Esophagus squamous epithelium (tissue), 5 donors: ENCODE measurements around the gene CD109. TPM values are rescaled to one million over a fixed set of nuclear protein-coding genes. Genes with fewer than 3 reads are reported as not detected.

Experiments
- DNase-seq: peaks from one replicate; lab custom pipeline; 2025; lab: John Stamatoyannopoulos, UW
- H3K27ac ChIP-seq, 4 donors: fragments of 200-600 bp; sonication (generic); one replicate each; pipeline ENCODE4 v1.5.1; 2016 to 2019; ENCODE audit warnings: mild to moderate bottlenecking in 1 of 4
- H3K27me3 ChIP-seq, 4 donors: fragments of 200-600 bp; sonication (generic); 1 replicate in 3 of 4; 2 replicates in 1 of 4; pipeline versions ENCODE4 v1.5.1 to v1.6.0; 2017 to 2021; ENCODE audit warnings: antibody characterized with exemption in 1 of 4
- H3K36me3 ChIP-seq, 3 donors: fragments of 200-600 bp; sonication (generic); one replicate each; pipeline ENCODE4 v1.5.1; 2016 to 2019
- H3K4me1 ChIP-seq, 3 donors: fragments of 200-600 bp; sonication (generic); one replicate each; pipeline ENCODE4 v1.5.1; 2017 to 2019
- H3K4me3 ChIP-seq, 4 donors: fragments of 200-600 bp; sonication (generic); 1 replicate in 3 of 4; 2 replicates in 1 of 4; pipeline ENCODE4 v1.5.1; 2016 to 2019; ENCODE audit warnings: mild to moderate bottlenecking in 2 of 4, moderate library complexity in 1 of 4
- H3K9me3 ChIP-seq, 3 donors: fragments of 200-600 bp; sonication (generic); one replicate each; pipeline ENCODE4 v1.5.1; 2016 to 2019
- POLR2A ChIP-seq, 4 donors: fragments of 450-650 bp; IDR thresholded peaks; one replicate each; pipeline ENCODE4 v1.6.1; 2017; ENCODE audit warnings: antibody characterized with exemption in 4 of 4, mild to moderate bottlenecking in 4 of 4, moderate library complexity in 3 of 4
- WGBS, 2 donors: methylation state at CpG; one replicate each; pipeline ENCODE4 v1.1.5; 2018; 5-methylcytosine and 5-hydroxymethylcytosine counted together
- intact Hi-C: fragments of 100-400 bp; cut with DNase I; formaldehyde crosslinking; loops from one replicate; pipeline ENCODE4 v1.15.0; 2022
- total RNA-seq, 4 donors: library from RNA; depleted of rRNA; stranded (reverse); fragments of >200 nt; gene quantifications; one replicate each; pipeline ENCODE4 v1.1.0, GENCODE V29; 2016
- TF ChIP-seq, protein P1 (sequence below), 6 experiments: fragments of 450-650 bp in 4 of 6; fragments of 200-600 bp in 2 of 6; sonication (generic) in 2 of 6; IDR thresholded peaks; one replicate each; pipeline ENCODE4 v1.5.1; 2016 to 2019; ENCODE audit warnings: antibody characterized with exemption in 6 of 6, mild to moderate bottlenecking in 4 of 6, moderate library complexity in 4 of 6
- donor health status: DM: yes; HTN: yes; CAD: no.

Gene CD109
- total RNA-seq, 4 donors from 2014 or later = 27.0 to 57.9 (median 41.3) TPM

- no peak for DNase-seq
Observed at GRCh38 chr6:73664701-73665100, 31.3 kb upstream of the CD109 start.

DNA sequence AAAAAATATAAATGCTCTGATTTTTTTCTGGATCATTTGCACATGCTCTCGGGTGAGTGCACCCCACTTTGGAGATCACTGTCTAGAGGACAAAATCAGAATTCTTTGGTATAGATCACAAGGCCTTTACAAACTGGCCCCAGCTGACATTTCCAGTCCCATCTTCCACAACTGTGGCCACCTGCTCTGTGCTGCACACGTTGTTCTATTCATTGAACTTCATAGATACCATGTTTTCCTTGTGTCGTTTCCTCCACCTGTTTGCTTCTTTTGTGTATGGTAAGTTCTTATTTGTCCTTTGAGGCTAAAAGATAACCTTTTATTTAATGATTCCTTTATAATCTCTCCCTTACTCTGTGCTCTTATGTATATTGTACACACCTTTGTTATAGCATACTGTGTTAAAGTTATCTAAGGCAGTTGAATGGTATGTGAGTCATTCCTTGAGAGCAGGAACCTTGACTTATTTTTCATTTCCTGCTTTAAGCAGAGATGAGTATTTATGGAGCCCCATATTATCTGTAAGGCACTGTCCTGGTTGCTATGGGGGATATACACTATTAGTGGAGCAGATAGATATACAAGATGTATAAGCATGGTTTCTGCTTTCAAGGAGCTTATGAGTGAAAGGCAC lies 30.2 kb upstream of the CD109 start:
- peaks cover 0 to 5% (median 0%) of the 10 kb centered on the region in 4 donors for H3K27me3 ChIP-seq
- H3K4me1 ChIP-seq = peaks cover 0 to 7% (median 0%) of the 10 kb centered on the region in 3 donors
- 42 to 50% methylated on average over 3 of the region's 3 CpGs for WGBS, 2 donors
- no peak overlapping the region for H3K4me3 ChIP-seq
- TF ChIP-seq POLR2A (IDR thresholded peaks at IDR 0.05) = no peak
- intact Hi-C loops = no loop called here
- no peaks in the 10 kb centered on the region for H3K36me3 ChIP-seq
- DNase-seq = no peak
- no peak overlapping the region for H3K27ac ChIP-seq
- H3K9me3 ChIP-seq = no peaks in the 10 kb centered on the region

More at GRCh38 chr6:73664701-73665100, 31.3 kb upstream of the CD109 start:
- intact Hi-C loops = no loop called here
- Histone ChIP-seq H3K36me3 (no peaks in the 10 kb centered on the region), H3K27me3 (peaks cover 0 to under 1% (median 0%) of the 10 kb centered on the region in 4 donors), H3K9me3 (no peaks in the 10 kb centered on the region), H3K4me3 (no peak overlapping the region), H3K4me1 (peaks cover 0 to 7% (median 0%) of the 10 kb centered on the region in 3 donors), H3K27ac (no peak overlapping the region)
- WGBS, 2 donors = 90% methylated on average over 2 of the region's 2 CpGs
- TF ChIP-seq POLR2A (IDR thresholded peaks at IDR 0.05) = no peak

DNA sequence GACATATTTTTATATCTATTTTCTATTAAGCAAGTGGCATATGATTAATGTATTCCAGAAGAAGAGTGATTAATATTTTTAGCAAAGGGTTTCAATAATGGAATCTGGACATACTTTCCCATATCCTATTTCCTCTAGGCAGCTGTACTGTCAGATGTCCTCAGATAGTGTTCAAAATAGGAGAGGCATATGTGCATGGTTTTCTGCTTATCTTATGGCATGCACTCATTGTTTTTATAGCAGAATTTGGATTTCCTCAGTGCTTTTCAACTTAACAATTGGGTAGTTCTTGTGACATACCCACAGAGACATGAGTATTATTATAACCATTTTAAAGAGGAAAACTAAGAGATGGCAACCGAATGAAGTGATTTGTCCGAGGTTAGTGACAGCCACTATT lies 29.6 kb upstream of the CD109 start:
- 62 to 68% methylated on average over 2 of the region's 2 CpGs for WGBS, 2 donors
- Histone ChIP-seq H3K36me3 (no peaks in the 10 kb centered on the region), H3K4me1 (peaks cover 0 to 7% (median 0%) of the 10 kb centered on the region in 3 donors), H3K27me3 (peaks cover 0 to 10% (median 0%) of the 10 kb centered on the region in 4 donors), H3K9me3 (no peaks in the 10 kb centered on the region), H3K4me3 (no peak overlapping the region), H3K27ac (no peak overlapping the region)
- TF ChIP-seq POLR2A (IDR thresholded peaks at IDR 0.05) = no peak
- TF ChIP-seq, protein P1, sequence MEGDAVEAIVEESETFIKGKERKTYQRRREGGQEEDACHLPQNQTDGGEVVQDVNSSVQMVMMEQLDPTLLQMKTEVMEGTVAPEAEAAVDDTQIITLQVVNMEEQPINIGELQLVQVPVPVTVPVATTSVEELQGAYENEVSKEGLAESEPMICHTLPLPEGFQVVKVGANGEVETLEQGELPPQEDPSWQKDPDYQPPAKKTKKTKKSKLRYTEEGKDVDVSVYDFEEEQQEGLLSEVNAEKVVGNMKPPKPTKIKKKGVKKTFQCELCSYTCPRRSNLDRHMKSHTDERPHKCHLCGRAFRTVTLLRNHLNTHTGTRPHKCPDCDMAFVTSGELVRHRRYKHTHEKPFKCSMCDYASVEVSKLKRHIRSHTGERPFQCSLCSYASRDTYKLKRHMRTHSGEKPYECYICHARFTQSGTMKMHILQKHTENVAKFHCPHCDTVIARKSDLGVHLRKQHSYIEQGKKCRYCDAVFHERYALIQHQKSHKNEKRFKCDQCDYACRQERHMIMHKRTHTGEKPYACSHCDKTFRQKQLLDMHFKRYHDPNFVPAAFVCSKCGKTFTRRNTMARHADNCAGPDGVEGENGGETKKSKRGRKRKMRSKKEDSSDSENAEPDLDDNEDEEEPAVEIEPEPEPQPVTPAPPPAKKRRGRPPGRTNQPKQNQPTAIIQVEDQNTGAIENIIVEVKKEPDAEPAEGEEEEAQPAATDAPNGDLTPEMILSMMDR (IDR thresholded peaks at IDR 0.05) = no peak
- intact Hi-C loops = no loop called here
- no peak for DNase-seq

GRCh38 chr6:73667798-73668197 lies 28.2 kb upstream of the CD109 start:
- Histone ChIP-seq H3K27ac (no peak overlapping the region), H3K4me1 (peaks cover 0 to 7% (median 0%) of the 10 kb centered on the region in 3 donors), H3K9me3 (no peaks in the 10 kb centered on the region), H3K36me3 (no peaks in the 10 kb centered on the region), H3K4me3 (no peak overlapping the region), H3K27me3 (peaks cover 0 to 13% (median 0%) of the 10 kb centered on the region in 4 donors)
- no peak for TF ChIP-seq POLR2A (IDR thresholded peaks at IDR 0.05)
- TF ChIP-seq, protein P1 (IDR thresholded peaks at IDR 0.05) = no peak
- intact Hi-C loops = no loop called here
- no peak for DNase-seq
- WGBS, 2 donors = 48 to 50% methylated on average over 1 of the region's 1 CpG

- Histone ChIP-seq H3K9me3 (no peaks in the 10 kb centered on the region), H3K36me3 (no peaks in the 10 kb centered on the region), H3K27ac (no peak overlapping the region), H3K27me3 (peaks cover 0 to 13% (median 0%) of the 10 kb centered on the region in 4 donors), H3K4me1 (peaks cover 0 to 7% (median 0%) of the 10 kb centered on the region in 3 donors), H3K4me3 (no peak overlapping the region)
- intact Hi-C loops = no loop called here
- no peak for DNase-seq
- WGBS, 2 donors = 88 to 92% methylated on average over 1 of the region's 1 CpG
- TF ChIP-seq POLR2A (IDR thresholded peaks at IDR 0.05) = no peak
- TF ChIP-seq, protein P1 (IDR thresholded peaks at IDR 0.05) = no peak
Observed at GRCh38 chr6:73669005-73669404, 27.0 kb upstream of the CD109 start.

- Histone ChIP-seq H3K4me1 (no peaks in the 10 kb centered on the region), H3K27me3 (peaks cover 0 to 13% (median 0%) of the 10 kb centered on the region in 4 donors), H3K36me3 (no peaks in the 10 kb centered on the region), H3K4me3 (no peak overlapping the region), H3K9me3 (no peaks in the 10 kb centered on the region), H3K27ac (no peak overlapping the region)
- DNase-seq = no peak
- WGBS, 2 donors = 68 to 71% methylated on average over 8 of the region's 8 CpGs
- intact Hi-C loops = no loop called here
- TF ChIP-seq, protein P1 (IDR thresholded peaks at IDR 0.05) = no peak
- TF ChIP-seq POLR2A (IDR thresholded peaks at IDR 0.05) = no peak
Observed at GRCh38 chr6:73671911-73672685, 23.9 kb upstream of the CD109 start.
